IPS-15b (cell line): ENCODE results near the gene UGT1A8.

Source experiments
- H3K27me3 ChIP-seq: one replicate; pipeline ENCODE4 v1.6.1; 2013; ENCODE audit warnings: low read length; ENCODE audit not compliant: control insufficient read depth, insufficient read depth
- H3K36me3 ChIP-seq: one replicate; pipeline ENCODE4 v1.6.1; 2013; ENCODE audit warnings: low read length; ENCODE audit not compliant: control insufficient read depth, insufficient read depth
- H3K4me1 ChIP-seq: one replicate; pipeline ENCODE4 v1.6.1; 2013; ENCODE audit warnings: mild to moderate bottlenecking, low read length; ENCODE audit not compliant: control insufficient read depth, insufficient read depth
- H3K4me3 ChIP-seq: one replicate; pipeline ENCODE4 v1.5.1; 2013; ENCODE audit warnings: low read depth, low read length
- H3K9ac ChIP-seq: one replicate; pipeline ENCODE4 v1.6.1; 2013; ENCODE audit warnings: low read depth, mild to moderate bottlenecking, low read length
- H3K9me3 ChIP-seq: one replicate; pipeline ENCODE4 v1.6.1; 2013; ENCODE audit warnings: mild to moderate bottlenecking, low read length; ENCODE audit not compliant: control insufficient read depth, insufficient read depth

The UGT1A8 gene

DNA sequence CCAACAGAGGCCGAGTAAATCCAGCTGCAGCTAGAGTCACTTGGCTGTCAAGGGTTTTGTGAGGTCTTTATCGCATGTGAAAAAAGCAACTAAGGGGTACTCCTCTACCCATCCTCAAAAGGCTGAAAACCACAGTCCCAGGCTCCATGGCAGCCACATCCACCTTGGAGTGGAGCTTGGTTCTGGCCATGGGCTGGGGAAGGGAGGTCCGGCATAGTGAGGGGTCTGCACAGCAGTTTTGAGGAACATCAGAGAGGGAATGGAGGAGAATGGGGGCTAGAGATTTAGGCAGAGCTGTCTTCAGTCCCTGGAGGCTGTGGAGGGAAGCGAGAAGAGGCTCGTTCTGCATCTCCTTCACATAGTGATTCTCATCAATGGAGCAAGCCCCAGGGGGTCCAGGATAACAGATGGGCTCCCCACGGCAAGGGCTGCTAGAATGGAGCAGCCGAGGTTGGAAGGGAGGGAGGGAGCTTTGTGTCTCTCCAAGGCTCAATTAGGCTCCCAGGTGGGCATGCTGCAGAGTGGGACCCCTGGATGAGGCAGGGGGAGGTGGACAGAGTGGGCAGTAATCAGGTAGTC lies 181.7 kb downstream of the UGT1A8 start:
- H3K9ac ChIP-seq, result no peak overlapping the region
- no peaks in the 10 kb centered on the region for H3K27me3 ChIP-seq
- no peaks in the 10 kb centered on the region for H3K36me3 ChIP-seq
- no peak overlapping the region for H3K4me3 ChIP-seq
- no peaks in the 10 kb centered on the region for H3K4me1 ChIP-seq
- H3K9me3 ChIP-seq, result no peaks in the 10 kb centered on the region

DNA sequence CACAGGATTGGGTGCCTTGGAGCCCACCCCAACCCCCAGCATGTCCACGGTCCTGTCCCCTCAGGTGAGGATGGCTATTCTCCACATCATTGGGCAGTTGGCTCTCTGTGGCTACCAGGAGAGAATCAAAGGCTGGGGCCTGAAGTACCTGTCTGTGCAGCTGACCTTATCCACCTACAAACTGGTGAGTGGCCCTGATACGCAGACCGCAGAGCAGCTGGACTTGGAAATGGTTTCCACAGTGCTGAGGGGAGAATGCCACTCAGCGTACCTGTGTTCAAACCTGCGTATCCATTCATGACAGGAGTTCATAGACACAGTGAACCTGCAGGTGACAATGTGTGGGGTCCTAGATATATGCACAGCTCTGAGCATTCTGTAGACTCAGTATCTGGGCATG lies 182.3 kb downstream of the UGT1A8 start:
- no peaks in the 10 kb centered on the region for H3K4me1 ChIP-seq

DNA sequence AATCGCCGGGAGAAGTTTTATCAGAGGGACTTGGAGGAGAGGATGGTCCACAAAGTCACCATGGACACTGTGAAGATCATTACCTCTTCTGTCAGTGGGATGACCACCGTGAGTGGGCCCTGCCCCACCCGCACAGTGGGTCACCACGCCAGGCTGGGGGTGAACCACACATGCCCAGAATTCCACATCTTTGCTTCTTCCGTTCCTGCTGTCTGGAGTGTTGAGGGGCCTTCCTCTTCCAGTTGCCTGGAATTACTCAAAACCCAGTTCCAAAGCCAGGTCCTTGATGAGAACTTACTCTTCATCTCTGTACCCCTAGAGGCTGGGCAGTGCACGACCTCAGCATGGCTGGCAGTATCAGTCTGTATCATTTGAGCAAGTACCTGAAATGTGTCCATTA lies 182.8 kb downstream of the UGT1A8 start:
- Histone ChIP-seq H3K27me3 (no peaks in the 10 kb centered on the region), H3K4me1 (no peaks in the 10 kb centered on the region), H3K4me3 (no peak overlapping the region), H3K9ac (no peak overlapping the region), H3K9me3 (no peaks in the 10 kb centered on the region), H3K36me3 (no peaks in the 10 kb centered on the region)

More for the DNA sequence above, 182.3 kb downstream of the UGT1A8 start:
- no peak overlapping the region for H3K9ac ChIP-seq
- H3K9me3 ChIP-seq, result no peaks in the 10 kb centered on the region
- H3K27me3 ChIP-seq, result no peaks in the 10 kb centered on the region
- no peak overlapping the region for H3K4me3 ChIP-seq
- no peaks in the 10 kb centered on the region for H3K36me3 ChIP-seq

DNA sequence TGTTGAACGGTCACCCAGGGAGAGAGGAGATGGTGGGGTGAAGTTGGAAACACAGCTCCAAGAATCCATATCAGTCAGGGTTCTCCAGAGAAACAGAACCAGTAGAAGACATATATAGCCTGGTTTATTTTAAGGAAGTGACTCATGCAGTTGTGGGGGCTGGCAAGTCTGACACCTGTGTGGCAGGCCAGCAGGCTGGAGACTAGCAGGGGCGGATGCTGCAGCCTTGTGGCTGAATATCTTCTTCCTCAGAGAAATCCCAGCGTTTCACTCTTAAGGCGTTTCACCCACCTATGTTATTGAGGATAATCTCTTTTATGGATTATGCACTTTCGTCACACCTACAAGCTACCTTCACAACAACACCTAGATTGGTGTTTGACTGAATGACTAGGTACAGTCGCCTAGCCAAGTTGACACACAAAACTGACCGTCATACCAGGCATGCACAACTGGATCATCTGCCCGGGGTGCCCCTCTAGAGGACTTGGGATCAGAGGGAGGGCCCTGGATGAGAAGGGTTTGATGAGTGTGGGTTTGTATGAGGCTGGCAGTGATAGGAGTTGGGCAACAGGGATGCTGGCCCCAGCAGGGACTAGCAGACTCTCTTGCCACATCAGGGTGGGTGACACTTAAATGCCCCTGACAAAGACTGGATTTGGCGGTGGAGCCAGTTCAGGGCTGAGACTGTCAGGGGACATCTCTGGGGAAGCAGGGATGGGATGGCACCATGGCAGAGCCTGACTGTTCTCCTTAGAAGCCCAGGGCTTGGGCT lies 184.1 kb downstream of the UGT1A8 start:
- H3K4me1 ChIP-seq, result no peaks in the 10 kb centered on the region
- no peaks in the 10 kb centered on the region for H3K9me3 ChIP-seq
- H3K36me3 ChIP-seq, result no peaks in the 10 kb centered on the region
- H3K4me3 ChIP-seq, result no peak overlapping the region
- no peaks in the 10 kb centered on the region for H3K27me3 ChIP-seq
- H3K9ac ChIP-seq, result no peak overlapping the region

DNA sequence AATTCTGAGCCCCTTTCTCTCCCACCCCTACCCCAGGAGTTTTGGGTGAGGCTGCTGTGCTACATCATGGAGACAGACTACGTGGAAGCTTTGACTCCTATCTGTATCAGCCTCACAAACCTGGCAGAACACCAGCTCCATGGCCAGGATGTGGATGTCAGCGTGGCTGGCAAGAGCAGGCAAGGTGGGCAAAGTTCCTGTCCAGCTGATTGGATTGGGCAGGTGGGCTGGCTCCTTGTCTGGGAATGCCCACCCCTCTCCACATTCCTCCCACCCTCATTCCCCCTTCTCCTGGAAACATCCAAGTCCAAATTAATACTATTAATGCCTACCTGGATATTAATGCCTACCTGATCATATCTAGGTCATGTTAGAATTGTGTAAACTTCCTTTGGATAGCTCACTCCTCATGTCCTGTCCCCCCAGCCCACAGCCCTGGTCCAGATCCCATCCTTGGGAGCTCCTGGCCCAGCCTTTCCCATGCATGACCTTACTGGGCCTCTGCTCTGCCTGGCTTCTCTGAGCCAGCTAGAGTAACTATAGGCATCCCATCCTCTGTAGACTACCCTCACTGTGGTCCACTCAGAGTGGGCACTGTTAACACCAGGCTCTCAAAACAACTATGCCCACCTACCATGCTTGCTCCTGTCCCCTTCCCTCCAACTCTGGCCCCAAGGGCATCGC lies 184.8 kb downstream of the UGT1A8 start:
- no peaks in the 10 kb centered on the region for H3K9me3 ChIP-seq
- H3K36me3 ChIP-seq, result no peaks in the 10 kb centered on the region
- no peaks in the 10 kb centered on the region for H3K27me3 ChIP-seq
- H3K4me1 ChIP-seq, result no peaks in the 10 kb centered on the region
- no peak overlapping the region for H3K4me3 ChIP-seq
- H3K9ac ChIP-seq, result no peak overlapping the region

DNA sequence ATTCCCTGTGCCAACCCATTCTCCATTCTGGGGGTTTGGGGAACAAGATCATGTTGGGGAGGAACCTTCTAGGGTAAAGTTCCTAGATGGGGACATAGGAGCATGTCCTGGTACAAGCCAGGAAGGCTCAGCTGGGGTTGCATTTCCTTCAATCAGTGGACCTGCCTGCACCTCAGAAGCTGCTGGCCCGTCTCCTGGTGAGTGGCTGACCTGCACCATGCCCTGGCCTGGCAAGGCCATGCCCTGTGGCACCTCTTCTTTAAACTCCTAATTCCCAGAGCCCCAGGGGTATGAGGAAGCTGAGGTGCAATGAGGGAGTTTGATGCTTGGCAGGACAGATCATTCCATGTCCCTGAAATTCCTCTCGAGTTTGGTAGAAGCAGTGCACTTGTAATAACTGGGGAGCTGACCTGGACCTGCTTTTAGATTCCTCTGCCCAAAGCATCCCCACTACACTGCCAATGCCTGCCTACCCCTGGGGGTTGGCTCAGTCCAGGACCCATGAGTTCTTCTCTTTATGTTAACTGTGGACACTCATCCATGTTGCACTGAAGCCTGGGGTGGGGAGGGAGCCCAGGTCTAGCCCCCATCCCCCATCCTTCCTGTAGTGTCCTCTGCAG lies 186.0 kb downstream of the UGT1A8 start:
- Histone ChIP-seq H3K9ac (no peak overlapping the region), H3K27me3 (no peaks in the 10 kb centered on the region), H3K4me3 (no peak overlapping the region), H3K36me3 (no peaks in the 10 kb centered on the region), H3K4me1 (no peaks in the 10 kb centered on the region), H3K9me3 (no peaks in the 10 kb centered on the region)

DNA sequence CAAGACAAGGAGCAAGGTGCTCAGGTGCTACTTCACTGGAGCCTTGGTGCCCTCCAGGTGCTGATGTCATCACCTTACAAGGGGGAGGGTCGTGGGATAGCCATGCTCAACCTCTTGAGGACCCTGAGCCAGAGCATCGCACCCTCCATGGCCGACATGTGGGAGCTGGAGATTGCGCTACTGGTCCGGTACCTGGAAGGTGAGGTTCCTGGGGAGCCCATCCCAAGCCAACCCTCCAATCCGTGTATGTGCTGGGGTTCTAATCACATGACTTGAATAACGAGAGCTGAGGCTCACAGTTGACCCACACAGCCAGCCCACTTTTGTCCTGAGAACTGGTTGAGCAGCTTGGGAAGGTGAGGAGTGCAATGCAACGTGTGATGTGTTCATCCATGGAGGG lies 186.6 kb downstream of the UGT1A8 start:
- H3K4me1 ChIP-seq, result no peaks in the 10 kb centered on the region
- no peaks in the 10 kb centered on the region for H3K36me3 ChIP-seq
- H3K27me3 ChIP-seq, result no peaks in the 10 kb centered on the region
- H3K9me3 ChIP-seq, result no peaks in the 10 kb centered on the region
- H3K9ac ChIP-seq, result no peak overlapping the region
- no peak overlapping the region for H3K4me3 ChIP-seq

DNA sequence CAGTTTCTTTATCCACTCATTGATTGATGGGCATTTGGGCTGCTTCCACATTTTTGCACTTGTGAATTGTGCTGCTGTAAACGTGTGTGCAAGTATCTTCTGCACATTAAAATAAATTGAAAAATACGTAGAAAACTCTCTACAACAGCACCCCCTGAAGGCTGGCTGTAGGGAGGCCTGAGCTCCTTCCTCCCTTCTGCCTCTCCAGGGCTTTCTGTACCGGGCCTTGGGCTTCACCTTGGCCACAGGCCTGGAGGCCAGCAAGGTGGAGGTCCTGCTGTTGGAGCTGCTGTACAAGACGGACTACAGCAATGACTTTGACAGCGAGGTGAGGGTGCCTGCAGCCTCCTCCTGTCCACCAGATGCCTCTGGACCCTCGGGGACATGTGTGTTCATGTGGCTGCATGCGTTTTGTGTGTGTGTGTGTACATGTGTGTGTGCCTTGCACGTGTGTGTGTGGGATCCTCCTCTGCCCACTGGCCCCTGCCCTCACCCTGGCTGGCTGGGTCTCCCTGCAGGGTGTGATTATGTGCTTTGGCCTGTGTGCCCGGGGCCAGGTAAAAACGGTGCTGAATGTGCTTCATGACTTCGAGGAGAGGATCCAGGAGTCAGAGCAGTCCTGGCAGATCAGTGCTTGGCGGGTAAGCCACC lies 189.9 kb downstream of the UGT1A8 start:
- no peaks in the 10 kb centered on the region for H3K27me3 ChIP-seq
- no peaks in the 10 kb centered on the region for H3K36me3 ChIP-seq
- no peak overlapping the region for H3K9ac ChIP-seq
- no peak overlapping the region for H3K4me3 ChIP-seq
- H3K9me3 ChIP-seq, result no peaks in the 10 kb centered on the region
- no peaks in the 10 kb centered on the region for H3K4me1 ChIP-seq

DNA sequence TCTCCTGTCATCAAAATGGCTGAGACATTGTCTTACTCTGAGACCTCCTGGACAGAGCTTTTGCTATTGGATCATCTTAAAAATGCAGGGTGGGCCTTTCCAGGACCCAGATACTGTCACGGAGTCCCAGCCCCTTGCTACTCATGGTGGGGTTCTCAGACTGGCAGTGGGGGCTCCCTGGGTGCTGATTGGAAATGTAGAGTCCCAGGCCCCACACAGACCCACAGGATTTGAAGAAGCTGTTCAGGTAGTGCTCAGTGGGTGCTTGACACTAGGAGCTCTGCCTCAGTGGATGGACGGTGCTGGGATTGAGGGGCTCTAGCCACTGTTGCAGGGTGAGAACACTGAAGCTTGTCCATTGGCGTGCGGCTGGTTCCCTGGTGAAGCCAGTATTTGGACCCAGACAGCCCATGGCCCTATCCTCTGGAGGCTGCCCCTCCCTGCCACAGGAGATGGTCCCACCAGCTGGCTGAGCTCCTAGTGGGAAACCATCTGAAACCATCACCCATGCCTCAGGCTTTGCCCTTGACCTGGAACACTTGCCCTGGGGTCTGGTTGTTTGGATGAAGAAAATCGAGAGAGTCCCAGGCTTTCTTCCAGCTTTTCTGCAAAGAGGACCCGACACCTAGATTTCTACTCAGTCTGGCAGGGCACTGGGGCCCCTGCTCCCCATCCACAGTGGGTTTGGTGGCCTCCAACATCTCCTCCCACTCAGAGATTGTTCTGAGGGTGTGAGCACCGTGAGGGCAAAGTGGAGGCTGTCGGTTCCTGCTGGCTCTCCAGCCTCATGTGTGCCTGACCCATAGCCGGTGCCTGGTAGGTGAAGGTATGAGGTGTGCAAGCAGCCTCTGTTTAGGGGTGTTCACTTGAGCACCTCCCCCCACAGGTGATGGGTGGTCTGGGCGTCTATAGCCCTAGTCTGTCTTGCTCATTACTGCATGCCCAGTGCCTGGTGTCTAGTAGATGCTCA lies 190.8 kb downstream of the UGT1A8 start:
- no peaks in the 10 kb centered on the region for H3K4me1 ChIP-seq
- H3K4me3 ChIP-seq, result no peak overlapping the region
- H3K36me3 ChIP-seq, result no peaks in the 10 kb centered on the region
- no peaks in the 10 kb centered on the region for H3K9me3 ChIP-seq
- no peaks in the 10 kb centered on the region for H3K27me3 ChIP-seq
- H3K9ac ChIP-seq, result no peak overlapping the region

DNA sequence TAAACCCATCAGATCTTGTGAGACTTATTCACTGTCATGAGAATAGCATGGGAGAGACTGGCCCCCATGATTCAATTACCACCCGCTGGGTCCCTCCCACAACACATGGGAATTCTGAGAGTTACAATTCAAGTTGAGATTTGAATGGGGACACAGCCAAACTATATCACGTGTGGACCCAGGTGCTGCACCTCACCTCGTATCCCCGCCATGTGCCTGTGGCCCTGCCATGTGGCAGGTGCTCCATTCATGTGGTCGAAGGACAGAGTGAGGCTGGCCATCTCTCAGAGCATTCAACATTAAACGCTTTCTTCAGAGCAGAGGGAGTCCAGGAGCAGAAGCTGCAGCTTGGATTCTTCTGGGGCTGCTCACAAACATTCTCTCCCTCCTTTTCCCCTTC lies 193.0 kb downstream of the UGT1A8 start:
- no peaks in the 10 kb centered on the region for H3K9me3 ChIP-seq
- no peak overlapping the region for H3K4me3 ChIP-seq
- H3K9ac ChIP-seq, result no peak overlapping the region
- H3K27me3 ChIP-seq, result no peaks in the 10 kb centered on the region
- H3K36me3 ChIP-seq, result no peaks in the 10 kb centered on the region
- H3K4me1 ChIP-seq, result no peaks in the 10 kb centered on the region

DNA sequence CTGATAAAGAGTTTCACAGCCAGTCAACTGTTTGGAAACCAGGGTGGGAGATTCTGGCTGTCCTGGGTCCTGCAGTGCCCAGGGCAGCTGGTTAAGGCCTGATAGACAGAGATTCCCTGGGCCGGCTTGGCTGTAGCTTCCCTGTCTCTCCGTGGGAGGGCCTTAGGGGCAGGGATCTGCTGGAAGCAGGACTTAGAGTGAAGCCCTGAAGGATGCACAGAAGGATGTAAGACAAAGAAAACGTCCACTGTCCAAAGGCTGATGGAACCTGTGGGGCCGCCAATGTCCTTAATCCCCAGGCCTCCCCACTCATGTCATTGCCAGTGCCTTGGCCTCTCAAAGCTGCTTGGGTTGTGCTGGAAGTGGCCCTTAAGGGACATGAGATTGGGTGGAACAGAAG lies 193.7 kb downstream of the UGT1A8 start:
- H3K4me1 ChIP-seq, result no peaks in the 10 kb centered on the region
- H3K9ac ChIP-seq, result no peak overlapping the region
- H3K4me3 ChIP-seq, result no peak overlapping the region
- H3K27me3 ChIP-seq, result no peaks in the 10 kb centered on the region
- no peaks in the 10 kb centered on the region for H3K36me3 ChIP-seq
- H3K9me3 ChIP-seq, result no peaks in the 10 kb centered on the region
